T-helper 1 cell treated with Interleukin-12 subunit alpha and Interleukin-12 subunit beta and Interleukin-4 antibody, amounts not matched to agents 30 μg/mL and 1 μg/mL, for 36 hours (primary cell): ENCODE results near the gene KRT7.
A peak's percentile ranks its signal among the peaks of the same experiment; 100 is the strongest.

ENCODE experiments used
- H3K27ac Mint-ChIP-seq: one replicate; pipeline ENCODE4 v1.8.0; 2021; ENCODE audit warnings: mild to moderate bottlenecking, mixed read lengths
- H3K27me3 Mint-ChIP-seq: one replicate; pipeline ENCODE4 v1.8.0; 2021; ENCODE audit warnings: low read depth, mixed read lengths
- H3K36me3 Mint-ChIP-seq: one replicate; pipeline ENCODE4 v1.8.0; 2021; ENCODE audit warnings: low read depth, mixed read lengths
- H3K4me1 Mint-ChIP-seq: one replicate; pipeline ENCODE4 v1.8.0; 2021; ENCODE audit warnings: low read depth, mixed read lengths
- H3K4me3 Mint-ChIP-seq: one replicate; pipeline ENCODE4 v1.8.0; 2021; ENCODE audit warnings: mild to moderate bottlenecking, moderate library complexity, mixed read lengths
- H3K9me3 Mint-ChIP-seq: one replicate; pipeline ENCODE4 v1.8.0; 2021; ENCODE audit warnings: mixed read lengths

The KRT7 gene

DNA sequence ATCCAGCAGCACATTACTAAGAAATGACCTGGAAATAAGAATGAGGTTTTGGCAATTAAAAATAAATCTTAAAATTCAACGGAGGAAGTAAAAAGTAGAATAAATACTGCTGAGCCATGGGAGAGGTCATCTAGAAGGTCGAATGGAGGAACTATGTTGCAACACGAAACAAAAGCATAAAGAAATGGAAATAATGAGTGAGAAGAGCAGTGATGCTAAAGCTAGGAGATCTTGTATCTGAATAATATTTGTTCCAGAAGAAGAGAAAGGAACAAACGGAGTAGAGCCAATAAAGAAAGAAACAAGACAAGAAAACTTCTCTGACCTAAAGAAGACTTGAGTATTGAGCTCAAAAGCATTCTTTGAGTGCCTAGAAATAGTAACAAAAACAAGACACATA is 6.6 kb upstream of the KRT7 start:
- peaks cover 75% of the 10 kb centered on the region for H3K27me3 Mint-ChIP-seq
- no peaks in the 10 kb centered on the region for H3K36me3 Mint-ChIP-seq
- no peak overlapping the region for H3K27ac Mint-ChIP-seq
- no peak overlapping the region for H3K4me3 Mint-ChIP-seq
- H3K9me3 Mint-ChIP-seq, result no peaks in the 10 kb centered on the region
- peaks cover 4% of the 10 kb centered on the region for H3K4me1 Mint-ChIP-seq

GRCh38 chr12:52227606-52228166 is 5.4 kb upstream of the KRT7 start:
- Mint-ChIP-seq H3K4me3 (no peak overlapping the region), H3K27ac (no peak overlapping the region), H3K27me3 (peaks cover 87% of the 10 kb centered on the region), H3K4me1 (peaks cover 3% of the 10 kb centered on the region), H3K36me3 (no peaks in the 10 kb centered on the region), H3K9me3 (no peaks in the 10 kb centered on the region)

DNA sequence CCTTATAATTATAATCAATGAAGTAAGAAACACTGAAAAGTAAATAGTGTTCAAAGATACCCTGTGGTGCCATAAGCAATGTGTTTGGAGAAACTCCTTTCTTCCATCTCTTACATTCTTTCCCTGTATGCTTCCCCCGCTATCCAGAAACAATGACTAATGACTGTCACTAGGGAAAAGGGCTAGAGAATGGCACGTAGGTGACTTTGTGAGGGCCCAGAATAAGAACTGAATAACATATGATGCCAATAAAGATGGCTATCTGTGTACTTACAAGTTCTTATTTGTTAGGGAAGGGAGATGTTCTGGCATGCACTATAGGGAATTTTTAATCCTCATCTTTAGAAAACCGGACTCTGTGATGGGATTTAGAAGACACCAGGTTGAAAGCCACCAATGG is 4.7 kb upstream of the KRT7 start:
- Mint-ChIP-seq H3K36me3 (no peaks in the 10 kb centered on the region), H3K4me1 (peaks cover 3% of the 10 kb centered on the region), H3K9me3 (no peaks in the 10 kb centered on the region), H3K4me3 (no peak overlapping the region), H3K27ac (no peak overlapping the region), H3K27me3 (peaks cover 89% of the 10 kb centered on the region)

DNA sequence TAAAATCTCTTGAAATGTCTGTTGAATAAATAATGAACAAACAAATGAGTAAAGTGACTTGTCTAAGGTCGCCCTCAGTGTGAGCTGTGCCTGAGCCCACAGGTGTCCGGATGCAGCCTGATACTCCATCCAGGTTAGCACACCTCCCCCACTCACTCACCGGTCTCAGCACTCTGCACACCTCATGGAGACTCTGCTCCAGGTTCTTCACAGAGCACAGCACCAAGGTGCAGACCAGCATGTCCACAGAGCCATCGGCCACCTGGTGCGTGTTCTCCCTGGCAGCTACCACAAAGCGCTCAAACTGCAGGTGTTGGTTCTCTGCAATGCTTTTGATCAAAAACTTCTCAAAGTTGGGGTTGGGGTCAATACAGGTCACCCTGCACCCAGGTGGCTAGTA is 4.1 kb upstream of the KRT7 start:
- Mint-ChIP-seq H3K4me1 (peaks cover 5% of the 10 kb centered on the region), H3K4me3 (no peak overlapping the region), H3K27ac (no peak overlapping the region), H3K9me3 (no peaks in the 10 kb centered on the region), H3K27me3 (peaks cover 89% of the 10 kb centered on the region), H3K36me3 (no peaks in the 10 kb centered on the region)

- H3K27ac Mint-ChIP-seq, result no peak overlapping the region
- peaks cover 8% of the 10 kb centered on the region for H3K4me1 Mint-ChIP-seq
- H3K4me3 Mint-ChIP-seq, result no peak overlapping the region
- peaks cover 86% of the 10 kb centered on the region for H3K27me3 Mint-ChIP-seq
- no peaks in the 10 kb centered on the region for H3K9me3 Mint-ChIP-seq
- H3K36me3 Mint-ChIP-seq, result no peaks in the 10 kb centered on the region
Measured at GRCh38 chr12:52229836-52230343, 3.2 kb upstream of the KRT7 start.

DNA sequence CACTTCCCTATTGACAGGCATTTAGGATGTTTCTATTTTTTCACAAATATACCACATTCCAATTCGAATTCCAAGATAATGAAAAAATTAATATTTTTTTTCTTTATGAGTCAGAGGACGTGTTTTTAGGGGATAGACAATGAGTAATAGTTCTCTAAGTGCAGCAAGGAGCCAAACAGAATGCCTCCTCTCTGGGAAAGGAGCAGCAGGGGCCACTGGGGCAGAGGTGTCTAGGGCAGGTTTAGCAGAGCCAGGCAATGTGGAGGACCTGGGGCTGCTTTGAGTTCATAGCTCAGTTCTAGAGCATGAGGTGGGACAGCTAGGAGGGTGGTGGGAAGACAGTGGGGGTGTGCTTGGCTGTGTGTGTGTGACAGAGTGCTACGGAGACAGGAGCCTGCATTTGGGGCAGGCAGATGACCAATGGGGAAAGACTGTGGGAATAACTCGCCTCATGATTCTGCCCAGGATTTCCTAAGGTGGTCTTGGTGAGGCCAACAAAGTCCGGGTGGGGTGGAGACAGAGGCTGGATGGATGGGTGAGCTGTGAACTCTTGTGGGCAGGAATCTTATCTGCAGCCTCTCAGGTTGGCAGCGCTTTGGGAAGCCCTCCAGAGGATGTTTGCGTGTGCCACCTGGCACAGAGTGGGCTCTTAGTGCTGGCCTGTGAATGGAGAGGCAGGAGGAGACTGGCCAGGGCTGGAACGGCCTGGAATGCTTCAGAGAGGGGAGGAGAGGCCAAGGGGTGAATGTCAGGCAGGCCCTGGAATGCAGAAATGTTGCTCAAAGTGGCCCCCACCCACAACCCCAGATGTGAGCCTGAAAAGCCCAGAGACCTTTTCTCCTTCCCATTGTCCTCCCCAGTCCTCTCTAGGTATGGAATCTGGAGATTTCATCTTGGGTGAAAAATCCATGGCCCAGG is 2.4 kb upstream of the KRT7 start:
- no peak overlapping the region for H3K27ac Mint-ChIP-seq
- H3K36me3 Mint-ChIP-seq, result no peaks in the 10 kb centered on the region
- H3K4me1 Mint-ChIP-seq, result peaks cover 8% of the 10 kb centered on the region
- H3K9me3 Mint-ChIP-seq, result no peaks in the 10 kb centered on the region
- no peak overlapping the region for H3K4me3 Mint-ChIP-seq
- H3K27me3 Mint-ChIP-seq, result peaks cover 85% of the 10 kb centered on the region

GRCh38 chr12:52231305-52232202 is 1.5 kb upstream of the KRT7 start:
- Mint-ChIP-seq H3K9me3 (no peaks in the 10 kb centered on the region), H3K4me3 (no peak overlapping the region), H3K36me3 (no peaks in the 10 kb centered on the region), H3K27me3 (peaks cover 79% of the 10 kb centered on the region), H3K27ac (no peak overlapping the region), H3K4me1 (peaks cover 8% of the 10 kb centered on the region)

GRCh38 chr12:52232203-52232673 is 805 bp upstream of the KRT7 start:
- no peak overlapping the region for H3K27ac Mint-ChIP-seq
- peaks cover 8% of the 10 kb centered on the region for H3K4me1 Mint-ChIP-seq
- H3K9me3 Mint-ChIP-seq, result no peaks in the 10 kb centered on the region
- no peak overlapping the region for H3K4me3 Mint-ChIP-seq
- peaks cover 72% of the 10 kb centered on the region for H3K27me3 Mint-ChIP-seq
- H3K36me3 Mint-ChIP-seq, result no peaks in the 10 kb centered on the region

DNA sequence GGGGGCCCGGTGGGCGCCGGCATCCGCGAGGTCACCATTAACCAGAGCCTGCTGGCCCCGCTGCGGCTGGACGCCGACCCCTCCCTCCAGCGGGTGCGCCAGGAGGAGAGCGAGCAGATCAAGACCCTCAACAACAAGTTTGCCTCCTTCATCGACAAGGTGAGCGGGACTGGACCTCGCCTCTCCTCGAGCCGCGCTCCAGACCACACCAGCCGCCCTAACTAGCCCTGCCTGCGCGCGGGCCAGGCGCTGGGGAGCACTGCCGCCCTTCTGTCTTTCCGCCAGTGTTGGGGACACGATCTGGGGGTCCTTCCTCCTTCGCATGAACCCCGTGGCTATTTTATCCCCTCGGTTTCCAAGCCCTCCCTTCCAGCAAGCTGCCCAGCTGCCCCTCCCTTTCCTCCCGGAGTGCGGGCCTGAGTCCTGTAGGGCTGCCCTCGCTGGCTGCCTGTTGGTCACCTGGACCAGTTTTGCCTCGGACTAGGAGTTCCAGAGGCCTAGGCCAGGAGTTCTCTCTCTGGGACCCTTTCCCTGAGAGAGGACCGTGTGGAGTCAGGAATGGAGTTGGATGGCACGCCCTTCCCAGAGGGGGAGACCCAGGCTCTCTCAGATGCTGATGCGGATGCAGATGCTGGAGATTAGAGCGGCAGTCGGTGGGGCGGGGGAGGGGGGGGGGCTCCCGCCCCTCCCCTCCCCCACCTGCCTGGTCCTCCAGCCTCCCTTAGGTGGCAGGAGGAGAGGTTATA is 592 bp downstream of the KRT7 start:
- Mint-ChIP-seq H3K36me3 (no peaks in the 10 kb centered on the region), H3K9me3 (no peaks in the 10 kb centered on the region), H3K27ac (peak overlapping the region; percentile 13), H3K4me1 (peaks cover 8% of the 10 kb centered on the region), H3K4me3 (no peak overlapping the region), H3K27me3 (peaks cover 59% of the 10 kb centered on the region)

GRCh38 chr12:52234223-52234810 is 1.3 kb downstream of the KRT7 start:
- H3K4me3 Mint-ChIP-seq, result no peak overlapping the region
- no peaks in the 10 kb centered on the region for H3K36me3 Mint-ChIP-seq
- peaks cover 8% of the 10 kb centered on the region for H3K4me1 Mint-ChIP-seq
- H3K27me3 Mint-ChIP-seq, result peaks cover 58% of the 10 kb centered on the region
- H3K27ac Mint-ChIP-seq, result no peak overlapping the region
- H3K9me3 Mint-ChIP-seq, result no peaks in the 10 kb centered on the region

GRCh38 chr12:52235001-52235764 is 2.1 kb downstream of the KRT7 start:
- no peaks in the 10 kb centered on the region for H3K36me3 Mint-ChIP-seq
- H3K9me3 Mint-ChIP-seq, result no peaks in the 10 kb centered on the region
- H3K27ac Mint-ChIP-seq, result no peak overlapping the region
- H3K27me3 Mint-ChIP-seq, result peaks cover 56% of the 10 kb centered on the region
- H3K4me3 Mint-ChIP-seq, result no peak overlapping the region
- peaks cover 9% of the 10 kb centered on the region for H3K4me1 Mint-ChIP-seq

- Mint-ChIP-seq H3K27ac (no peak overlapping the region), H3K9me3 (no peaks in the 10 kb centered on the region), H3K4me1 (peaks cover 9% of the 10 kb centered on the region), H3K4me3 (no peak overlapping the region), H3K36me3 (no peaks in the 10 kb centered on the region), H3K27me3 (peaks cover 50% of the 10 kb centered on the region)
Measured at GRCh38 chr12:52235822-52236361, 2.8 kb downstream of the KRT7 start.
